Measurements from ENCODE around the gene CREB3L1. TPM values are rescaled to one million over a fixed set of nuclear protein-coding genes. Genes with fewer than 3 reads are reported as not detected.

The CREB3L1 gene
- polyA plus RNA-seq, 1 donor: 40.8 TPM

- DNase-seq (ENCODE audit: low read depth): no peak
Measured at GRCh38 chr11:46273511-46274205, 3.8 kb upstream of the CREB3L1 start.

- DNase-seq (ENCODE audit: low read depth): no peak
Measured at GRCh38 chr11:46275964-46276641, 1.4 kb upstream of the CREB3L1 start.

- no peak for DNase-seq (ENCODE audit: low read depth)
Measured at GRCh38 chr11:46277313-46277621, 195 bp upstream of the CREB3L1 start.

GRCh38 chr11:46278387-46279125 lies 1.1 kb downstream of the CREB3L1 start:
- DNase-seq (ENCODE audit: low read depth): no peak

GRCh38 chr11:46279126-46280099 lies 2.0 kb downstream of the CREB3L1 start:
- DNase-seq (ENCODE audit: low read depth): no peak

- DNase-seq (ENCODE audit: low read depth): no peak
Measured at GRCh38 chr11:46280706-46281105, 3.2 kb downstream of the CREB3L1 start.

GRCh38 chr11:46281371-46281831 lies 3.9 kb downstream of the CREB3L1 start:
- no peak for DNase-seq (ENCODE audit: low read depth)

- no peak for DNase-seq (ENCODE audit: low read depth)
Measured at GRCh38 chr11:46285173-46285572, 7.7 kb downstream of the CREB3L1 start.

GRCh38 chr11:46285594-46286033 lies 8.2 kb downstream of the CREB3L1 start:
- DNase-seq (ENCODE audit: low read depth): no peak

GRCh38 chr11:46286789-46287188 lies 9.3 kb downstream of the CREB3L1 start:
- no peak for DNase-seq (ENCODE audit: low read depth)

GRCh38 chr11:46288451-46288850 lies 11.0 kb downstream of the CREB3L1 start:
- no peak for DNase-seq (ENCODE audit: low read depth)

- no peak for DNase-seq (ENCODE audit: low read depth)
Measured at GRCh38 chr11:46290011-46290410, 12.5 kb downstream of the CREB3L1 start.

- no peak for DNase-seq (ENCODE audit: low read depth)
Measured at GRCh38 chr11:46290598-46291309, 13.3 kb downstream of the CREB3L1 start.

- DNase-seq (ENCODE audit: low read depth): no peak
Measured at GRCh38 chr11:46291441-46292150, 14.1 kb downstream of the CREB3L1 start.

GRCh38 chr11:46293066-46293465 lies 15.6 kb downstream of the CREB3L1 start:
- no peak for DNase-seq (ENCODE audit: low read depth)

GRCh38 chr11:46293641-46294103 lies 16.2 kb downstream of the CREB3L1 start:
- DNase-seq (ENCODE audit: low read depth): no peak

- DNase-seq (ENCODE audit: low read depth): no peak
Measured at GRCh38 chr11:46294365-46295309, 17.2 kb downstream of the CREB3L1 start.

- no peak for DNase-seq (ENCODE audit: low read depth)
Measured at GRCh38 chr11:46295312-46296058, 18.0 kb downstream of the CREB3L1 start.

Measured in forelimb muscle (tissue), 1 donor.